Right atrium auricular region (tissue), 2 donors: ENCODE measurements around the gene MYORG. TPM values are rescaled to one million over a fixed set of nuclear protein-coding genes. Genes with fewer than 3 reads are reported as not detected.

Experiments used
- DNase-seq: peaks from one replicate; pipeline ENCODE4 v3.0.0-alpha.2; 2019; ENCODE audit warnings: low spot score
- H3K27ac ChIP-seq, 2 donors: fragments of 200-600 bp; sonication (generic); 1 replicate in 1 of 2; 2 replicates in 1 of 2; pipeline ENCODE4 v1.5.1; 2016 to 2019
- H3K27me3 ChIP-seq, 2 donors: fragments of 200-600 bp; sonication (generic); one replicate each; pipeline versions ENCODE4 v1.5.1 to v1.6.0; 2017 to 2019
- H3K36me3 ChIP-seq: fragments of 200-600 bp; sonication (generic); one replicate; pipeline ENCODE4 v1.5.1; 2016
- H3K4me1 ChIP-seq, 2 donors: fragments of 200-600 bp; sonication (generic); one replicate each; pipeline versions ENCODE4 v1.5.1 to v1.6.0; 2017 to 2019
- H3K4me3 ChIP-seq, 2 donors: fragments of 200-600 bp; sonication (generic); 1 replicate in 1 of 2; 2 replicates in 1 of 2; pipeline ENCODE4 v1.5.1; 2017 to 2019; ENCODE audit warnings: mild to moderate bottlenecking in 1 of 2, moderate library complexity in 1 of 2
- H3K9me3 ChIP-seq, 2 donors: fragments of 200-600 bp; sonication (generic); one replicate each; pipeline ENCODE4 v1.5.1; 2019
- total RNA-seq, 2 donors: library from RNA; depleted of rRNA; stranded (reverse); fragments of >200 nt; gene quantifications; one replicate each; pipeline ENCODE4 v1.1.0, GENCODE V29; 2016
- TF ChIP-seq, protein P1 (sequence below), 2 donors: fragments of 200-600 bp; sonication (generic); IDR thresholded peaks; one replicate each; pipeline ENCODE4 v1.5.1; 2019; ENCODE audit warnings: antibody characterized with exemption in 2 of 2

Gene MYORG
- total RNA-seq, 2 donors from 2014 or later = 5.4 to 7.4 TPM

DNA sequence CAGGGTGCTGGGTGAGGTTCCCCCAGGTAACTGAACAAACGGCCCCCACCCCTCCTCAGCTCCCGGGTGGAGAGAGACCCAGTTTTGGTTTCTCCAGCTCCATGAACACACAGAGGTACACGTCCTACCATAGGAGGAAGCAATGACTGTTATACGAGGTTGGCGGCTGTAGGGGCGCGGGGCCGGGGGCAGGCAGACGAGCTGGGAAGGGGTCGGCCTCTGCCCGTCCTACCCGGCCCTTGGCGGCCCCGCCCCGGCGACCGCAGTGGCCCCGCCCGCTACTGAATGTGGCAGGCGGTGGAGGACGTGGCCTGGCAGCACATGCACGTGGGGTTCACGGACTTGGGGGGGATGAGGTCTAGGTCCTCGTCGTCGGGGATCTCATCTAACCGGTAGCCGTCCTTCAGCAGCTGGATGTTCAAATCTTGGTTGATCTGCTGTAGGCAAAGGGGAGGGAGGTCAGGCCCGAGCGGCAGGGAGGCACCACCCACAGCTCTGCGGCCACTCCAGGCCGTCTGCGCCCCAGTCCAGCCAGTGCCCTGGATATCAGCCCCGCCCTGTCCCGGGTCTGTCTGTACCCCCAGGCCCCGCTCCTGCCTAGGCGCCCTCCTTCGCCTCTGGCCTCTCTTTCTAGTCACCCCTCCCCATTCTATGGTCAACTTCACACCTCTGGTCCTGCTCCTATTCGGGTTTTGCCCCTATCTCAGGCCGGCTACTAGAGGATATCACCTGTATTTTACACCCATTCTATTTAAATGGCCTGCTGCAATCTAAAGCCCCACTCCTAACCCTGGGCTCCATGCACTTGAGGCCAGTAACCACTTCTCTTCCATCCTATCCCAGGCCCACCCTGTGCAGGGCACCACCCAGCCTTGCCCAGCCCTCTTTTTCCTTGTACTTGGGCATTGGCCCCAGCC, 24.2 kb upstream of the MYORG start:
- no peaks in the 10 kb centered on the region for H3K9me3 ChIP-seq
- TF ChIP-seq, protein P1, sequence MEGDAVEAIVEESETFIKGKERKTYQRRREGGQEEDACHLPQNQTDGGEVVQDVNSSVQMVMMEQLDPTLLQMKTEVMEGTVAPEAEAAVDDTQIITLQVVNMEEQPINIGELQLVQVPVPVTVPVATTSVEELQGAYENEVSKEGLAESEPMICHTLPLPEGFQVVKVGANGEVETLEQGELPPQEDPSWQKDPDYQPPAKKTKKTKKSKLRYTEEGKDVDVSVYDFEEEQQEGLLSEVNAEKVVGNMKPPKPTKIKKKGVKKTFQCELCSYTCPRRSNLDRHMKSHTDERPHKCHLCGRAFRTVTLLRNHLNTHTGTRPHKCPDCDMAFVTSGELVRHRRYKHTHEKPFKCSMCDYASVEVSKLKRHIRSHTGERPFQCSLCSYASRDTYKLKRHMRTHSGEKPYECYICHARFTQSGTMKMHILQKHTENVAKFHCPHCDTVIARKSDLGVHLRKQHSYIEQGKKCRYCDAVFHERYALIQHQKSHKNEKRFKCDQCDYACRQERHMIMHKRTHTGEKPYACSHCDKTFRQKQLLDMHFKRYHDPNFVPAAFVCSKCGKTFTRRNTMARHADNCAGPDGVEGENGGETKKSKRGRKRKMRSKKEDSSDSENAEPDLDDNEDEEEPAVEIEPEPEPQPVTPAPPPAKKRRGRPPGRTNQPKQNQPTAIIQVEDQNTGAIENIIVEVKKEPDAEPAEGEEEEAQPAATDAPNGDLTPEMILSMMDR (IDR thresholded peaks at IDR 0.05) = no peak
- DNase-seq = no peak
- peaks cover 63% of the 10 kb centered on the region for H3K36me3 ChIP-seq
- no peaks in the 10 kb centered on the region for H3K27me3 ChIP-seq
- no peak overlapping the region for H3K27ac ChIP-seq
- no peak overlapping the region for H3K4me3 ChIP-seq
- no peaks in the 10 kb centered on the region for H3K4me1 ChIP-seq

DNA sequence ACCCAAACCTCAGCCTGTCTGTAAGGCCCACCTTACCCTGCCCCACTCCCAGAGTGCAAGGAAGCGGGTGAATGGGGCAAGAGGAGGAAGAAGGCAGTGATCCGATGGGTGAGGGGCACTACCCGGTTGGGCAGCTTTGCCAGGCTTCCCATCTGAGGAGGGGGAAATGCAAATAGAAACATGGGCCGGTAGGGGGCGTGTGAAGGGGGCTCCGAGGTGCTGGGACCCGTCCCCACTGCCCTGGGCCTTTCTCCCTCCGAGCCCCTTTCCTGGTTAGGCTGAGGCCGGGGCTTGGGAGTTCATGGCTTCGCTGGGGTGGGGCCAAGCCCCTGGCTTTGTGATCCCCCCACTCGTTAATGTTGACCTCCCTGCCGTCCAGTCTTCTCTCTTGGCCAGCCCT, 23.6 kb upstream of the MYORG start:
- peaks cover 57% of the 10 kb centered on the region for H3K36me3 ChIP-seq
- H3K27me3 ChIP-seq = no peaks in the 10 kb centered on the region
- no peaks in the 10 kb centered on the region for H3K9me3 ChIP-seq
- no peak overlapping the region for H3K4me3 ChIP-seq
- DNase-seq = no peak
- H3K4me1 ChIP-seq = no peaks in the 10 kb centered on the region
- no peak overlapping the region for H3K27ac ChIP-seq
- TF ChIP-seq, protein P1 (IDR thresholded peaks at IDR 0.05) = no peak

DNA sequence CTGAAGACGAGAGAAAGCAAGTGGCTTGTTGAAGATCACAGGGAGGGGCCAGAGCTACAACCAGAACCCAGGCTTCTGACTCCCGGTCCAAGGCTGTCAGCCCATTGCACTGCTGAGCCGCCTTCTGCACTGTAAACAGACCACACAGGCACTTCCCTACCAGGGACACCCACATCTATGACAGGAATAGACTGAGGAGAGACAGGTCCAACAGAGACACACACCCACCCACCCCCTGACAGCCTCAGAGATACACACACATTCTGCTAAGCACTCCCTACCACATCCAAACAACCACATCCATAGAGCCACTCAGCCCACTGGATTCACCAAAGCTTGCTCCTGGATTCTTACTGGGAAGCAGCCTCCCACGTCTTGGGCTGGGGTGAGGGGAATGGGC, 23.0 kb upstream of the MYORG start:
- Histone ChIP-seq H3K9me3 (no peaks in the 10 kb centered on the region), H3K36me3 (peaks cover 52% of the 10 kb centered on the region), H3K27me3 (no peaks in the 10 kb centered on the region), H3K27ac (no peak overlapping the region), H3K4me1 (no peaks in the 10 kb centered on the region), H3K4me3 (no peak overlapping the region)
- DNase-seq = no peak
- TF ChIP-seq, protein P1 (IDR thresholded peaks at IDR 0.05) = no peak

DNA sequence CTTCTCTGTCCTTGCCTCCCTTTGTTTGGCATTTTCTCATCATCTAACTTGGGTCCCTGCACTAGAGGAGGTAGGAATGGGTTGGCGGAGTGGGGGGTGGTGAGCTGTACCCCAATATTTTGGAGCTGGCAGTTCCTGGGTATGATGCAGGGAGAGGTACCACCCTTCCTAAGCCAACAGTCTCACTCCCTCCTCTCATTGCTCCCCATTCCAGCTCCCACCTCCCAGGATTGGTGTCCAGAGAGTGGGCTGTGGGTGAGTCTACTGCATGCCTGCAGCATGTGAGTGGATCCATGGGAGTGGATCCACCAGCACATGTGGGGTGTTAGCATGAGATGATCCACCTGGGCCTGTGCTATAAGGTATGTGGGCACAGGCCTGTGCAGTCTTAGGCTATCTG, 22.2 kb upstream of the MYORG start:
- DNase-seq = no peak
- H3K27ac ChIP-seq = no peak overlapping the region
- no peaks in the 10 kb centered on the region for H3K27me3 ChIP-seq
- no peaks in the 10 kb centered on the region for H3K9me3 ChIP-seq
- H3K4me1 ChIP-seq = no peaks in the 10 kb centered on the region
- TF ChIP-seq, protein P1 (IDR thresholded peaks at IDR 0.05) = no peak
- H3K36me3 ChIP-seq = peaks cover 47% of the 10 kb centered on the region
- H3K4me3 ChIP-seq = no peak overlapping the region

DNA sequence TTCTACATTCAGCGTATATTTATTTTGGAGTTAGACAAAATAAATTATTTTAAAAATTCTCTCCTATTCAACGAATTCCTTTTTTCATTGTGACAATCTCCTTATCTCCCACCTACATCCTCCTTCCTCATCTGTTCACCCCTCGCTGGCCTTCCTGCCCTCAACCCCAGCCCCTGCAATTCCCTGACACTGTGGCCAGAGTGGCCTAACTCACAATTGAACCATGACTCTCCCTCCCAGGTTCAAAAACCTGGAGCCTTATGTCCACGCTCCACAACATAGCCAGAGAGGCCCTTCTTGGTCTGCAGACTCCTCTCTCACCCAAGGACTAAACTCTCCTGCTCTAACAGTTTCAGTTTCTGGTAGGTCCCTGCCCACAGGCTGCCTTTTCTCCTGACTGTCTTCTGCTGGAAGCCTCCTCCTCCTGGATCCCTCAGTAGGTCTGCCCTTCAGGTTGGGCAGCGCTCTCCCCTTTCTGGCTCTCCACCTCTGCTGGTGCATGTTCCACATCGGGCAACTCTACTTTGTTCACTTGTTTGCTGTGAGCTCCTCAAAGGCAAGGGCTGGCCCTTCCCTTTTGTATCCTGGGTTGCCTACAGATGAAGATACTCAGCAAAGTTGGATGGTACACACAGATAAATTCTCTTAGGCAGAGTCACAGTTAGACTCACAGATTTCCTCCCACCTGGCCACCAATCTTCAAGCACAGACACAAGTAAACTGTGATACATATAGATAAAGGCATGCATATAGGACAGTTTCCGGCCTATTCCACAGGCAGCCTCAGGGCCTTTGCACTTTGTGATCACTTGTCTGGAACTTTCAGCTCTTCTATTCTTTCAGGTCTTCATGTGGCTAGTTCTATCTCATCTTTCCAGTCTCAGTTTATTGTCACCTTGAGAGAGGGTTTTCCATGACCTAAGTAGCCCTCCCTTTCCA, 19.8 kb upstream of the MYORG start:
- peaks cover 26% of the 10 kb centered on the region for H3K36me3 ChIP-seq
- no peaks in the 10 kb centered on the region for H3K4me1 ChIP-seq
- H3K27ac ChIP-seq = no peak overlapping the region
- TF ChIP-seq, protein P1 (IDR thresholded peaks at IDR 0.05) = no peak
- no peaks in the 10 kb centered on the region for H3K27me3 ChIP-seq
- no peak for DNase-seq
- no peaks in the 10 kb centered on the region for H3K9me3 ChIP-seq
- H3K4me3 ChIP-seq = no peak overlapping the region
